SIG-M5 (cell line): ENCODE results near the gene CD200.
"Not testable (repeated sequence)": the region's sequence is repeated elsewhere in the genome, so short reads cannot be mapped to it uniquely, and the experiment has no call there.

Source experiments
- DNase-seq: peaks from one replicate; lab custom pipeline; 2025; lab: John Stamatoyannopoulos, UW

Gene CD200

DNA sequence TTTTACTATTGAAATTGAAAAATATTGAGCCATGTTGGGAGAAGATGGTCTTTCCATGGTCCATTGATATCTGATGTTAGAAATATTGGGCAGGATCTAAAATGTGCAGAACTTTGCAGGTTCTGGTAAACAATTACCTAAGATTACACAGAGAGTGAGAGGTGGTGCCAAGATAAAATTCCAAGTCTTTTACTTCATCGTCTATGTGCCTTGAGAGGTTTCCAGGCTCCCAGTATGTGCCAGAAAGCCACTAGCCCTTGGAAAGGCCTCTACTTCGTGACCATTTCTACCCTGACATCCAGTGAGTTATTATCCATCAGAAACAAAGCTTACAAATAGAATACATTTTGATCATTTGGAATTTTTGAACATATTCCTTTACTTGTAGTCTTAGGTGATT lies 27.6 kb downstream of the CD200 start:
- no peak for DNase-seq

DNA sequence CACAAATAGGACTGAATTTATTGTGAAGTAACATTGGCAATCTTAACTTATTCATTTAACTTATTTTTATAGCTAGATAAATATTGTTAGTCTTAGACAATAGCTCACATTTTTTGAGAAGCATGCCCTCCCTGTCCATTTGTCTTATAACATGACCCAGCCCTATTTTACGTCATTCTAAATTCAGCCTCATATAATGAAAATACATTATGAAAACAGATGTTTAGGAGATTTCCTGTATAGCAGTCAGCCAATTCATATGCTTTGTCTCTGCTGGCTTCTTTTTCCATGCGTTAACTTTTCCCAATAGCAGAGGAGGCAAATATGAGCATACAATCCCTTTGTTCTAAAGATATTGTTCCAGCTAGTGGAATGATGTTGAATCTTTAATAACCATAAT lies 29.3 kb downstream of the CD200 start:
- no peak for DNase-seq

DNA sequence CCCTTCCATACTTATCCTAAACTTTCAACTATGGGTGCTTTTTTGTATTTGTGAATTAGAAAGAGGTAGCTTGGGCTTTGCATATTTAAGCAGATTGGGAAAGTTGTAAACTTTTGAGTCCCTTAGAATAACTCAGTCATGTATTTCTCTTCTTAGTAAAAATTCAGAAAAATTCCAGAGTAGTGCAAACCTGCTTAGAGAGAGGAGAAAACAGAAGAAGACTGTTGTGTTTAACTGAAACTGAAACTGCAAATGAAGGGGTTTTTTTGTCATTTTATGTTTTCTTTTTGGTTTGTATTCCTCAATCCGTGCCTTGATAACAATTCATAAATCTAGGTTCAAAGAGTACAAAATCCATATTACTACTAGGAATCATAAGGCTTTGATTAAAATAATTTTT lies 31.3 kb downstream of the CD200 start:
- no peak for DNase-seq

DNA sequence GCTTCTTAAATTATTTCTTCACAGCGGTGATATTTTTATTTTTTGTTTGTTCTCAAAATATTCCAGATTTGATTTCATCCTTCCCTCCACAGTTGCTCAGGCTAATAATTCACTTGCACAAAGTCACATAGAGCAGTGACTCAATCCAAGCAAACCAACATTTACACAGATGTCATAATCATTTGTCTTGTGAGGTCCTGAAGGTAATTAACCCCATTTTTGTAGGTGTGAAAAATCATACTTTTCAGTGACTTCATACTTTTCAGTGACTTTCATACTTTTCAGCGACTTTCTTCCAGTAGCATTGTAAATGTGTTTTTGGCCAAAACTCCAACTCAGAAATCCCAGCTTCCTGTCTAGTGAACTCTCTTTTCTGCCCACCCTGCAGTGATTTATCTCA lies 32.1 kb downstream of the CD200 start:
- no peak for DNase-seq

DNA sequence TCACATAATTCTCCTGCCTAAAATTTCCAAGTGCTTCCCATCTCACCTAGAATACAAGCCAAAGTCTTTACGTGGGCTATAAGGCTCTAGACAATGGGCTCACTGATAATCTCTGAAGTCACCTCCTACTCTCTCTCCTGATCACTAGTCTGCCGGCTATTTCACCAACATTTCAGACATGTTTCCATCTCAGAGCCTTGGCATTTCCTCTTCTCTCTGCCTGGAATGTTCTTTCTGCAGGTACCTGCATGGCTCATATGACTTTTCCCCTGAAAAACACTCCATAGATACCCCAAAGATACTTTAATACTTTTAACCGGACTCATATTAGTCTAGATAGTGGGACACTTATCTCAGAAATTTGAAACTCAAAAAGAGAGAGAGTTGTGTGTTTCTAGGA lies 32.7 kb downstream of the CD200 start:
- DNase-seq: no peak

DNA sequence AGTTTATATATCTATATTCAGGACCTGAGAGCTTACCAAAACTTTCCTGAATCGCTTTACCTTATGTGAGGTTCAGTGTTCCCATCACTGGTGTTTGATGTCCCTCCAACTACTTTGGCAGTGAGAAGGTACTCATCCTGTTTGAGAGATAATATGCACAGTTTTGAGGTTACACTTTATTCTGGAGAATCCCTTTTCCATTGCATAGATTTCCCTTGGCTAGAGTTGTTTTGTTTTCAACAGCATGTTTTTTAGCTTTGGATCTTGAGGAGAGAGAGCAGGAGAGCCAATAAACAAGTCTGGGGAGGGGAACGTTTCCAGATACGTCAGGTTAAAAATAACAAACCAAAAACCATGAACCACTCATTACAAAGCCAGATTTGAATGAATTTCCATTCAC lies 33.6 kb downstream of the CD200 start:
- DNase-seq: no peak

DNA sequence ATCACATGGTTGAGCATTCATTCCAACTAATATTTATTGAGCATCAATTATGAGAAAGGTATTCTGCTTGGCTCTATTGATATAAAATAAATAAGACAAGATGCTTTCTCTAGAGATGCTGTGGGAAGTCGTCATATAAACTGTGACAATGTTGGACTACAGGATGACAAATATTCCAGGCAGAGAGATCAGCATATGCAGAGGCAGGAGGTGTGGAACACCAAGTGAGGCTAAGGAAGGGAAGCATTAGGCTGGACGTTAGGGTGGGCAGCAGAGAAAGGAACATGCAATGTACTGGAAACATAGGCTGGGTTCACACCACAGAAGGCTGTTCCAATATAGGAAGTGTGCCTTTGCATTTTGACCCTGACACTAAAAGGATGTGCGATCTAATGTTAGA lies 38.6 kb downstream of the CD200 start:
- DNase-seq: no peak

DNA sequence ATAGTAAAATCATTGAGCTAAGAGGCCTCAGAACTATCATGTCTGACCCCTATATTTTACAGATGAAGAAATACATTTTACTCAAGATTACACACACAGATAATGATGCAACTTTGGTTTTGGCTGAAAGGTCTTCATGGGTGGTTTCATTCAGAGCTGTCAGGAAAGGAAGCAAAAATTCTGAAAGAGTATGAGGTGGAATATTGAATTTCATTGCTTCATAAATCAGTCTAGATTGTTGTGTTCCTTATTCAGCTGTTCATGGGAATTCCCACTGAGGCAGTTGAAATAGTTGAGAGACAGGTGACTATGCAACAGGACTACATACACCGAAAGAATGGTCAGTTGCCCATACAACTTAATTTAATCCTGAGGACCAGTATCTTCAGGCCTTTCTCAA lies 39.4 kb downstream of the CD200 start:
- DNase-seq: no peak

DNA sequence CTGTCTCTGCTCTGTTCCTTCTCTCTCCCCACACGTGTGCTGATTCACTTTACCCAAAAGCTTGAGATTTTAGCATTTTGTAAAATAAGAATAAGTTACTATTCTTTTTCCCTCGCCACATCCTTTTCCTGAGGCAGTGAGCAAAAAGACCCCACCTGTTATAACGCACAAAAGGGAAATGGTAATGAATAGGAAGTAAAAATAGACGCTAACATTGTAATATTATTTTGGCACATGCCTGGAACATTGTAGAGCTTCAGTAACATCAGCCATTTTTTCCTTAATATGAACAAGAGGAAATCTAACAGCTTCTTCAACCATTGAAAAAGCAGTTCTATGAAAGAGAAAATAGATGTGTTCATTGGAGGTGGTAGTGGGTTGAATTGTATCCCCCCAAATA lies 40.5 kb downstream of the CD200 start:
- no peak for DNase-seq

DNA sequence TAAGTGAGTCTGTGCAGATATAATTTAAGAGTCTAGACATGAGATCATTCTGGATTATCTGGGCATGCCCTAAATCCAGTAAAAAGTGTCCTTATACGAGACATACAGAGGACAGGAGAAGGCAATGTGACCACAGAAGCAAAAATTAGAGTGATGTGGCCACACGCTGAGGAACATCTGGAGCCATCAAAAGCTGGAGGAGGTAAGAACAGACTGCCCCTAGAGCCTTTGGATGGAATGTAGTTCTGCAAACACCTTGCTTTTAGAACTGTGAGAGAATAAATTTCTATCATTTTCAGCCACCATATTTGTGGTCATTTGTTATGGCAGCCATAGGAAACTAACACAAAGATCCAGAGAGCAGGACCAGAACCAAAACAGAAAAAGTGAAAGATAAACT lies 41.0 kb downstream of the CD200 start:
- no peak for DNase-seq

DNA sequence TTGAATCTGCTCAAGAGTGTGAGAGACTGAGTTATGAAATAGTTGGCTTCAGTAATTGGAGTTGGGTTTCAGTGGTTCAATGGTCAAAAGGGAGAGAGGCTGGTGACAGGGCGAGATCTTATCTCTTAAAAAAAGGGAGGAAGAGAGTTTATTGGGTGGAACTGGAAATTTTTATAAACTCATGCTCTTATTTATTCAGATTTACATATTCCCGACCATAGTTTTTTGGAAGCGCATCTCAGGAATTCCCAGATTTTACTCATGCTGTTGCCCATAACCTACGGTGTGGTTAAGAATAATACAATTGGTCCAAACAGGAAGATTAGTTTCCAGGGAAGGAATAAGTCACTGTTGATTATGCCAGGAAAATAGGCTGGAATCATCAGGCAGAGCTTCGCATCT lies 41.4 kb downstream of the CD200 start:
- no peak for DNase-seq

DNA sequence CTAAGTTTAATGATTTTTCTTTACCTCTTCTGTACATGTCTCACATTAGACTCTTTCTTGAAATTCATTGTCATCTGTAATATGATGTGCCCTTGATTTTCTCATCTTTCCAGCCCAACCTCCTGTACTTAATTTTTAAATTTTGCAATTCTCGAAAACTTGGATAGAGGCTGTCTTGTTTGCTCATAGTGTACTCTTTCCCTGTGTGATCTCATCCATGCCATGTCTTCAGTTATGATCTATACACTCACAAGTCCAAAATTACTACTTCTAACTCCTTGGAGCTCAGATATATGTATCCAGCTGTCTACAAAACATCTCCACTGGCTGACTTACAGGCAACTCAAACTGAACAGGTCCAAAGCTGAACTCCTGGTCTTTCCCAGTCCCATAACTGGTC lies 42.2 kb downstream of the CD200 start:
- DNase-seq: no peak

DNA sequence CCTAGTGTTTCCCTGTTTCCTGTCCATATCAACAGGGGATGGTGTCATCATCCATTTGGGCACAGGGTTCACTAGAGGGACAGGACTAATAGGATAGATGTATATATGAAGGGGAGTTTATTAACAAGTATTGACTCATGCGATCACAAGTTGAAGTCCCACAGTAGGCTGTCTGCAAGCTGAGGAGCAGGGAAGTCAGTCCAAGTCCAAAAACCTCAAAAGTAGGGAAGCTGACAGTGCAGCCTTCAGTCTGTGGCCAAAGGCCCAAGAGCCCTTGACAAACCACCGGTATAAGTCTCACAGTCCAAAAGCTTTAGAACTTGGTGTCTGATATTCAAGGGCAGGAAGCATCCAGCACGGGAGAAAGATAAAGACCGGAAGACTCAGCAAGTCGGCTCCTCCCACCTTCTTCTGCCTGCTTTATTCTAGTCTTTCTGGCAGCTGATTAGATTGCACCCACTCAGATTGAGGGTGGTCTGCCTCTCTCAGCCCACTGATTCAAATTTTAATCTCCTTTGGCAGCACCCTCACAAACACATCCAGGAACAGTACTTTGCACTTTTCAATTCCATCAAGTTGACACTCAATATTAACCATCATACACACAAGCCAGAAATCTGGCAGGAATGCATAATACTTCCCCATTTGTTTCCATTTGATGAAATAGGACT lies 43.4 kb downstream of the CD200 start:
- DNase-seq: no peak

DNA sequence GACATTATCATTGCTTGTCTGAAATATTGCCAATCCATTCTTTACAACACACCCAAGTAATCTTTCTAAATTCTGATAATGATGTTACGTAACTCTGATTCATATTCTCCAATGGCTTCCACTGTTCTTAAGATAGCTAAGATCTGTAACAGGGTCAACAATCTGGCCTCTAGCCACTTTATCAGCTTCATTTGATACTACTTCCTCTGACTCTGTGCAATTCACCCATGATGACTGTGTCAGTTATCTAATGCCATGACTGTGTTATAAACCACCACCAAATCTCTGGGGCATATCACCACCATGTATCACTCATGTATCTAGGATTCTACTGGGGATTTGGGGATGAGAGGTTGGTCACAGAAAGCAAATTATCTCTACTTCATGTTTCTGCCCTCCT lies 44.0 kb downstream of the CD200 start:
- peak; percentile 68 for DNase-seq

DNA sequence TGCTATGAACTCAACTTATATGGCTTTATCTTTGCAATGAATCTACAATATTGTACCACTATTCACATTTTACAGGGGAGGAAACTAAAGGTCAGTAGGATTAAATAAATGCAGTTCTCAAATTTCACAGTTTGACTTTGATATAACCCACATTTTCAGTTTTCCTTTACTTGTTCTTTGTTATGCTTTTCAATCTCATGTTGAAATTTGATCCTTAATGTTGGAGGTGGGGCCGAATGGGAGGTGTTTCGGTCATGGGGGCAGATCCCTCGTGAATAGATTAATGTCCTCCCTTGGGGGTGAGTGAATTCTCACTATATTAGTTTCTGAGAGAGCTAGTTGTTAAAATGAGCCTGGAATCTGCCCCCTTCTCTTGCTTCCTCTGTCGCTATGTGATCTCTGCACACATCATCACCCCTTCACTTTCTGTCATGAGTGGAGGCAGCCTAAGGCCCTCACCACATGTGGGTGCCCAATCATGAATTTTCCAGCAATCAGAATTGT lies 44.7 kb downstream of the CD200 start:
- DNase-seq: no peak

DNA sequence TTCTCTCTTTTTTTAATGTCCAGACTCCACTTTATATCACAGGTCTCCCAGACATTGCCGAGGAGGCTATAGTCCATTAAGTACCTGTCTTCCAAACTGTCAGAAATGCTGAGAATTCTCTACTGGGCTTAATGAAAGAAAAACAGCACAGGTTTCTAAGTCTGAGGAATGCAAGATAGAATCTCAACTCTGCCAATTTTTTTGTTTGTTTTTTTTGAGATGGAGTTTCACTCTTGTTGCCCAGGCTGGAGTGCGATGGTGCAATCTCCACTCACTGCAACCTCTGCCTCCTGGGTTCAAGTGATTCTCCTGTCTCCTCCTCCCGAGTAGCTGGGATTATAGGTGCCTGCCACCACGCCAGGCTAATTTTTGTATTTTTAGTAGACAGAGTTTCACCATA lies 45.4 kb downstream of the CD200 start:
- DNase-seq: not testable (repeated sequence)

DNA sequence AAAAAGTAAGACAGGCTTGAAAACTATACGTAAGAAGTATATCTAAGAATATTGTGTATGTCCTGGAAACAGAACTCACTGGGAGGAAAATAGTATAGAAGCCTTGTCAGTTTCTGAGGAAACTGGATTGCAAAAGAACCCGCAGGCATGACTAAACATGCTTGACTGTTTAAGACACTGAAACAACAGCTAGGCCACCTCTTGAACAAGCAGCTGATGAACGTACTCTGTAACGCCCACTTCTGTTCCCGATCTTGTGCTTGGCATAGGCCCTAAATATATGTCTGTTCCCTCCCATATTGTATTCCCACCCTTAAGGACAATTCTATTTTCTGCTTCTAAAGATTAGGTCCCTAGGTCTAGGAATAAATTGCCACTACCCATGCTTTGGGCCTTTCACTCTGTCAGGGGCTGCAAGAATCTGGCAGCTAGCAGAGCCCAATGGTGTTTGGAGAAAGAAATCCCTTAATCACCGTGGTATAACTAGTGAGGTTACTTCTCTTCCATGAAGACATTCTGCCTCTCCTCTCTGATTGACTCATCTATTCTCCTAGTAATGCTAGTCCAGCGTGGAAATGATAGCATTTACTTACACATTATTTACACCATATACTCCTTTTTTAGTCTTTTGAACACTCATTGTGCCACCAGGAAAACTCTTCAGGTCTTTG lies 46.2 kb downstream of the CD200 start:
- DNase-seq: peak; percentile 94

DNA sequence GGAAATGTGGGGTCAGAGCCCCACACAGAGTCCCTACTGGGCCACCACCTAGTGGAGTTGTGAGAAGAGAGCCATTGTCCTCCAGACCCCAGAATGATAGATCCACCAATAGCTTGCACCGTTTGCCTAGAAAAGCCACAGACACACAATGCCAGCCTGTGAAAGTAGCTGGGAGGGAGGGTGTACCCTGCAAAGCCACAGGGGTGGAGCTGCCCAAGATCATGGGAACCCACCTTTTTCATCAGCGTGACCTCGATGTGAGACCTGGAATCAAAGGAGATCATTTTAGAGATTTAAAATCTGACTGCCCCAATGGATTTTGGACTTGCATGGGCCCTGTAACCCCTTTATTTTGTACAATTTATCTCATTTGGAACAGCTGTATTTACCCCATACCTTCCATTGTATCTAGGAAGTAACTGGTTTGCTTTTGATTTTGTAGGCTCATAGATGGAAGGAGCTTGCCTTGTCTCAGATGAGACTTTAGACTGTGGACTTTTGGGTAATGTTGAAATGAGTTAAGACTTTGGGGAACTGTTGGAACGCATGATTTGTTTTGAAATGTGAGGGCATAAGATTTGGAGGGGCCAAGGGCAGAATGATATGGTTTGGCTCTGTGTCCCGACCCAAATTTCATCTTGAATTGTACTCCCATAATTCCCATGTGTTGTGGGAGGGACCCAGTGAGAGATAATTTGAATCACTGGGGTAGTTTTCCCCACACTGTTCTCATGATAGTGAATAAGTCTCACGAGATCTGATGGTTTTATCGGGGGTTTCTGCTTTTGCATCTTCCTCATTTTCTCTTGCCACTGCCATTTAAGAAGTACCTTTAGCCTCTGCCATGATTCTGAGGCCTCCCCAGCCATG lies 49.0 kb downstream of the CD200 start:
- no peak for DNase-seq

DNA sequence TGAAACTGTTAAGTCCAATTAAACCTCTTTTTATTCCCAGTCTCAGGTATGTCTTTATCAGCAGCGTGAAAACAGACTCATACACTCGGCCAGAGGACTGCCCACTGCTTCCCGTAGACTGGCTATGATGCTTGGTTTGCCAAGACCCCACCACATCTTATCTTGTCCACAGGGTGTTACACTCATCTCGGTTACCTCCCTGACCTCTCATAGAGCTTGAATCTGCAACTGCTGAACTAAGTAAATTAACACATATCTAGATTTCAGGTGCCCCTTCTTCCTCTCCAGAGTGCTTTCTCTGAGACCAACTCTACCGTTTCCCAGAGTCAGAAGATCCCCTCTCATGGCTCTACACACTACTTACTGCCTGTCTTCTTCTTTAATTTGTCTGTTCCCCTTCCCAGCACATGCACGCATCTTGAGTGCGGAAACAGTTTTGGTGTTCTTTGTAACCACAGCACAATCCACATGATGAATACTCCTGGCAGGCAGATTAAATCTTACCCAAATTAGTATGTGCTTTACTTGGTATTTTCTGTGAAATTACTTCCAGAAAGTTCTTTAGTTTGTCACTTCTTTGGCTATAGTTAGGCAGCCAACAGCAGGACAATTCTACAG lies 49.7 kb downstream of the CD200 start:
- DNase-seq: no peak

DNA sequence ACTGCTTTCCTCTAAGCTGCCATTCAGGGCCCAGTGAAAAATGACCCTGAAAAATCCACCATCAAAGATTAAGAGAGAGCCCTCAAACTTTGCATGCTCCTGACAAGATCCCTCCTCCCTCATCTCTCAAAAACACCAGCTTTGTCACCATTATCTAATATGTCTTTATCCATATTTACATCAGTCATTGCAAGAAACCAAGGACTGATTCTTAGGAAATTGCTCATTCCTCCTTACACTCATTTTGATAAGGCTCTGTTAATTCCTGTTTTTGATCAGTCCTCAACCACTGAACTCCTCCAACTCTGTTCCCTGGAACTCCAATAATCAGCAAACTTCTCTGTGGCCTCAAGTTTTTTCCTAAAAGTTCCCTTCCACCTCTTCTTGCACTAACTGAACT lies 51.8 kb downstream of the CD200 start:
- DNase-seq: no peak

DNA sequence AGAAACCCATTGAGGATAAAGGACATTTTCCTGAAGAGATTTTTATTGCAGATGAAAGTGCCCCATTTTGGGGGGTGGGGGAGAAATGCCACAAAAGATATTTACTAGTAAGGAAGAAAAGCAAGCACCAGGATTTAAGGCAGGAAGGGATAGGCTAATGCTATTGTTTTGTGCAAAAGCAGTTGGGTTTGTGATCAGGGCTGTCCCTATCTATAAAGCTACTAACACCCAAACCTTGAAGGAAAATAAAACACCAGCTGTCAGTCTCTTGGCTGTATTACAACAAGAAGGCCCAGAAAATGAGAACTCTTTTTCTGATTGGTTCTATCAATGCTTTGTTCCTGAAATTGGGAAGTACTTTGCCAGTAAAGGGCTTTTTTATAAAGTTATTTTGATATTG lies 56.0 kb downstream of the CD200 start:
- no peak for DNase-seq

DNA sequence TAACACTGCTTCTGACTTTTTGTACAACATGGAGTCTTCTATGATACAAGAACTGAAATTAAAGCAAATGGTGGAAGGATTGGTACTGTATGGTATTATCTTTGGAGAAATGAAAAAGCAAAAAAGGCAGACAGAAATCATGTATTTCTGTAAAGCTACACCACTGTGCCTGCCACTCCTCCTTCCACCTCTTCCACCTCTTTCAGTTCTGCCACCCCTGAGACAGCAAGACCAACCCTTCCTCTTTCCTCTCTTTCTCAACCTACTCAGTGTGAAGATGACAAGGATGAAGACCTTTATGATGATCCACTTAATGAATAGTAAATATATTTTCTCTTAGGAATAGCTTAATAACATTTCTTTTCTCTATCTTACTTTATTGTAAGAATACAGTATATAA lies 57.0 kb downstream of the CD200 start:
- DNase-seq: no peak
